Prostate gland (tissue), 2 donors: ENCODE results near the gene MCRIP2. TPM values are rescaled to one million over a fixed set of nuclear protein-coding genes. Genes with fewer than 3 reads are reported as not detected.

Source experiments
- DNase-seq: peaks from one replicate; pipeline ENCODE4 v3.0.0-alpha.2; 2019; ENCODE audit warnings: low spot score
- H3K27ac ChIP-seq, 2 donors: fragments of 200-600 bp; sonication (generic); 2 replicates each; pipeline ENCODE4 v1.5.1; 2017 to 2019
- H3K27me3 ChIP-seq: fragments of 200-600 bp; sonication (generic); replicated peaks from 2 replicates; pipeline ENCODE4 v1.5.1; 2019; ENCODE audit not compliant: insufficient read depth
- H3K36me3 ChIP-seq, 2 donors: fragments of 200-600 bp; sonication (generic); 1 replicate in 1 of 2; 2 replicates in 1 of 2; pipeline versions ENCODE4 v1.5.1 to v1.8.1; 2017 to 2019
- H3K4me1 ChIP-seq: fragments of 200-600 bp; sonication (generic); replicated peaks from 2 replicates; pipeline ENCODE4 v1.5.1; 2019
- H3K4me3 ChIP-seq, 2 donors: fragments of 200-600 bp; sonication (generic); 2 replicates each; pipeline ENCODE4 v1.5.1; 2017 to 2019
- H3K9me3 ChIP-seq: fragments of 200-600 bp; sonication (generic); 2 replicates; pipeline ENCODE4 v1.5.1; 2017
- CTCF ChIP-seq, 4 experiments: fragments of 200-600 bp in 2 of 4; fragments of 450-650 bp in 2 of 4; sonication (generic) in 2 of 4; IDR thresholded peaks; 1 replicate in 3 of 4; 2 replicates in 1 of 4; pipeline ENCODE4 v1.5.1; 2016 to 2019; ENCODE audit warnings: antibody characterized with exemption in 4 of 4, mild to moderate bottlenecking in 2 of 4, moderate library complexity in 2 of 4
- POLR2A ChIP-seq: fragments of 450-650 bp; IDR thresholded peaks from one replicate; pipeline ENCODE4 v1.6.1; 2016; ENCODE audit warnings: antibody characterized with exemption, mild to moderate bottlenecking
- POLR2AphosphoS5 ChIP-seq: sonication (generic); formaldehyde crosslinking; IDR thresholded peaks from one replicate; pipeline ENCODE4 v1.6.1; 2017; ENCODE audit warnings: antibody characterized with exemption
- whole genome bisulfite sequencing: methylation state at CpG from one replicate; pipeline ENCODE4 v1.1.5; 2018; 5-methylcytosine and 5-hydroxymethylcytosine counted together
- intact Hi-C: fragments of 100-400 bp; cut with DNase I; formaldehyde crosslinking; loops from one replicate; pipeline ENCODE4 v1.14.2; 2022
- total RNA-seq, 2 donors: library from RNA; depleted of rRNA; stranded (reverse); fragments of >200 nt; gene quantifications; one replicate each; pipeline ENCODE4 v1.1.0, GENCODE V29; 2016

The MCRIP2 gene
- total RNA-seq, 2 donors from 2014 or later, result 59.5 to 61.6 TPM

- no peaks in the 10 kb centered on the region for H3K27me3 ChIP-seq
- intact Hi-C loops, result no loop called here
- no peak overlapping the region for H3K27ac ChIP-seq
- no peak for DNase-seq
- H3K9me3 ChIP-seq, result no peaks in the 10 kb centered on the region
- H3K4me1 ChIP-seq, result peaks cover 9% of the 10 kb centered on the region
- peaks cover 0 to 3% of the 10 kb centered on the region in 2 donors for H3K36me3 ChIP-seq
- TF ChIP-seq POLR2A (no peak), POLR2AphosphoS5 (no peak), CTCF (IDR thresholded peaks at IDR 0.05) (no peak)
- WGBS, result 91% methylated on average over 14 of the region's 17 CpGs
- H3K4me3 ChIP-seq, result no peak overlapping the region
These were observed 18.7 kb upstream of the MCRIP2 start for GRCh38 chr16:622920-623280.

GRCh38 chr16:624526-625070 lies 17.0 kb upstream of the MCRIP2 start:
- no peaks in the 10 kb centered on the region for H3K9me3 ChIP-seq
- no peak overlapping the region for H3K27ac ChIP-seq
- no peaks in the 10 kb centered on the region for H3K27me3 ChIP-seq
- no peak overlapping the region for H3K4me3 ChIP-seq
- intact Hi-C loops, result no loop called here
- 73% methylated on average over 10 of the region's 10 CpGs for WGBS
- TF ChIP-seq POLR2A (no peak), POLR2AphosphoS5 (no peak), CTCF (IDR thresholded peaks at IDR 0.05) (no peak)
- H3K4me1 ChIP-seq, result peaks cover 9% of the 10 kb centered on the region
- DNase-seq, result no peak
- H3K36me3 ChIP-seq, result peaks cover 0 to 3% of the 10 kb centered on the region in 2 donors

- no peak for DNase-seq
- 92% methylated on average over 36 of the region's 37 CpGs for WGBS
- TF ChIP-seq CTCF (IDR thresholded peaks at IDR 0.05) (no peak), POLR2A (no peak), POLR2AphosphoS5 (no peak)
- no peak overlapping the region for H3K4me3 ChIP-seq
- H3K36me3 ChIP-seq, result peaks cover 0 to 3% of the 10 kb centered on the region in 2 donors
- H3K4me1 ChIP-seq, result peaks cover 9% of the 10 kb centered on the region
- no peaks in the 10 kb centered on the region for H3K9me3 ChIP-seq
- no peaks in the 10 kb centered on the region for H3K27me3 ChIP-seq
- intact Hi-C loops, result no loop called here
- no peak overlapping the region for H3K27ac ChIP-seq
These were observed 16.3 kb upstream of the MCRIP2 start for GRCh38 chr16:625117-625976.

GRCh38 chr16:625977-626765 lies 15.5 kb upstream of the MCRIP2 start:
- Histone ChIP-seq H3K9me3 (no peaks in the 10 kb centered on the region), H3K36me3 (peaks cover 0 to 3% of the 10 kb centered on the region in 2 donors), H3K4me3 (no peak overlapping the region), H3K27ac (no peak overlapping the region), H3K4me1 (peaks cover 7% of the 10 kb centered on the region), H3K27me3 (no peaks in the 10 kb centered on the region)
- 96% methylated on average over 32 of the region's 35 CpGs for WGBS
- no peak for DNase-seq
- no peak for TF ChIP-seq POLR2AphosphoS5
- no peak for TF ChIP-seq POLR2A
- no peak for TF ChIP-seq CTCF (IDR thresholded peaks at IDR 0.05)
- intact Hi-C loops, result no loop called here
